Cerebellar cortex (tissue), 1 donor: Measurements from ENCODE around the gene SEMA3B.
"Not testable (repeated sequence)": the region's sequence is repeated elsewhere in the genome, so short reads cannot be mapped to it uniquely, and the experiment has no call there.

Experiments used
- DNase-seq: peaks from one replicate; pipeline ENCODE4 v3.0.0-alpha.2; 2015; ENCODE audit warnings: low spot score

Gene SEMA3B

DNA sequence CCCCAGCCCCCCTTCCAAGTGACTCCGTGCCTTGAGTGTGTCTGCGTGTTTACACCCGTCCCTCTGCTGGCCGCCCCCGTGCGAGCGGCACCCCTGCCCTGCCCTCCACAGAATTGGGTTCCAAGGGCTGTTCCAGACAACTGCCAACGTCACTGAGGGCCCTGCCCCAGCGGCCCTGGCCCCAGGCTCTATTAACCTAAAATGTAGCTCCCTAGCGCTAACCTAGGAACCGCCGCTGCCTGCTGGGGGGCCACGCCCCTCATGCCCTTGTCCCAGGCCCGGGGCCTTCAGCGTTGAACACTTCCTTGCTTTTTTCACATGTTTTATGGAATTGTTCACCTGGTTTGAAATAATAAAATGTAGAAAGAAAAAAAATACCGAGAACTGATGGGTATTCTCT, 10.0 kb upstream of the SEMA3B start:
- DNase-seq, result no peak

DNA sequence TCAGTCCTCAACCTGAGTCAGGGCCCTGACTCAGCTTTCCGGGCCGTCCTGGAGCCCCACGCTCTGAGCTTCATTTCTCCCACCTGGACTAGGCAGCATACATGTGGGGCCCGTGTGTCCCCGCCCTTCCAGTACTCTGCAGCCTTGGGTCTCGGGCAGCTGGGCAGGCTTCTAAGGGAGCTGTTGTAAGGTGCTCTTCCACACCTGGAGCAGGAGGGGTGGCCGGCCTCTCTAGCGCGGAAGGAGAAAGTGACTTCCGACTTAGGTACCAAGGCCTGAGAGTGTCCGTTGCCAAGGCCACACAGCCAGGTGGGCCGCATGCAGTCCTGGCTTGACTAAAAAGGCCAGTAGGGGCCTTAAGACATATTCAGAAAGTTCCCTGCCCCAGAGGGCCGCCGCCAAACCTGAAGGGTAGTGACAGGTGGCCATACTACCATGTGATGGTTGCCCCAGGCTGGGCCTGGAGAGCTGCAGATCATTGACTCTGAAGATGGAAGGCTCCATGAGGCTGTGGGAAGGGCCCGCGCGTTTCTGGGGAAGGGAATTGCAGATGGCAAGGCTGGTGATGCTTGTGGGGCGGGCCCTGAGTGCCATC, 9.4 kb upstream of the SEMA3B start:
- DNase-seq, result no peak

DNA sequence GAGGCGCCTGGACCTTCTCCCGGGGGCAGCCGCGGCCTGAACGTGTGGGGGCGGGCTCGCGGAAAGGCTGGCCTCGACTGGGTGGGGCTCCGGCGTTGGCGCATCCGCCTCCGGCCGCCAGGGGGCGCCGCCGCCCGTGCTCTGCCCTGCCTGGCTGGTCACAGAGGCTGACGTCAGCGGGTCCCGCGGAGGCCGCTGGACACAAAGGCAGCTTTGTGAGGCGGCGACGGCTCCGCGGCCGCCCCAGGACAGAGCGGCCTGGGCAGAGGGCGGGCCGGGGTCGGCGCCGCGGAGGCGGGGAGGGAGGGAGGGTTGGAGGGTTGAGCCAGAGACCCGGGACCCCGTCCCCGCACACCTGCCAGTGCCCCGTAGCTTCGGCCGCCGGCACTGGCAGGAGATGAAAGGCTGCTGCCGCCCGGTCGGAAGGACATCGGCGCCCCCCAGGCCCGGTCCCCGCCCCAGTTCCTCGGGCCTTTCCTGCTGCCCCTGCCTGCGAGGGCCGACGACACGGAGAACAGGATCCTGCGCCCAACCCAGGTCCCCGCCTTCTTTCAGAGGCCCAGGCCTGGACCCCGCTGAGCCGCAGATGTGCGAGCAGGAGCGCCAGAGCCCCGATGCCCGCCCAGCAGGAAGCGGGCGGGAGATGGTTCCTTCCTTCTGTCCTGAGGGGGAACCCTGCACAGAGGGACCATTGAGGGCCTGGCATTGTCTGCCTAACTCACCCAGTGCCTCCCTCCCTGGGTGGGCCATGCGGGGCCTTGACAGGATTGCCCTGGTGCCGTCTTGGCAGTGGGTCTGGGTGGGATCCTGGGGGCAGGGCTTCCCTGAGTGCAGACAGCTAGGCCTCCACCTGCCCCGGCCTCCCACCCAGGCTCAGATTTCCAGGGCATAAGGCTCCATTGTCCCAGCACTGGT, 8.7 kb upstream of the SEMA3B start:
- peak; percentile 88 for DNase-seq

DNA sequence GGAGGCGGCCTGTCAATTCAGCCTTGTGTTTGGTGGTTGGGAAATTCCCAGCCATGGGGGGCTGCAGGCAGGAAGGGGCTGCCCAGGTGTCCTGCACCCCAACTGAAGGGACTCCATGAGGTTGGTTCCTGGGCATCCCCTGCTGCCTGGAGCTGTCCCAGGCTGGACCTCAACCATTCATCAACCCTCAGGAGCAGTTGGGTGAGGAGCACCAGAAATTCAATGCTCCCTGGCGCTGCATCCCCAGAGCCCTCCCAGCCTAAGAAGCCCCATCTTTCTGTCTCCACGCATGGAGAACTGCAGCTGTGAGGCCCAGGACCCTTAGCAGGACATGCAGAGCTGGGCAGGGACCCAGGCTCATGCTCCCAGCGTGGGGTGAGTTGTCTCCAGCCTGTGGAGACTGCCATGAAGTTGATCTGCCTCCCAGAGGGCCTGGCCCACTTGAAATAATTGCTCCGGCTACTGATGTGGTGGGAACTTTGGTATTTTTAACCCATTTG, 8.0 kb upstream of the SEMA3B start:
- DNase-seq, result no peak

DNA sequence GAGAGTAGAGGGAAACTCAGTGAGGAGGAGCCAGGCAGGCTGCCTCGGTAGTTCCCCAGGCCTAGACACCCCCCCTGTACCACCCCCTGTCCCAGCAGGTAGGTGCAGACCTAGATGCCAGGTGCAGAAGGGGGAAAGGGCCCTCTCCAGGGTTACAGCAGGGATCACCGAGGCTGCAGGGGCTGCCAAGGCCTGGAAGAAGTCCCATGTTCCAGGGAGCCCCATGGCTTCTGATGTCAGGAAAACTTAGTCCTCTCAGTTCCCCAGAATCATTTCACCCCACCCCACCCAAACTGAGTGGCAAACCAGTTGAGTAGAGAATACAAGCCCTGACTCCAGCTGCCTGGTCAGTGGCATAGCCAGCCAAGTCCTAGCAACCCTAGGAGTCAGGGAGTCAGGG, 7.4 kb upstream of the SEMA3B start:
- DNase-seq, result no peak

DNA sequence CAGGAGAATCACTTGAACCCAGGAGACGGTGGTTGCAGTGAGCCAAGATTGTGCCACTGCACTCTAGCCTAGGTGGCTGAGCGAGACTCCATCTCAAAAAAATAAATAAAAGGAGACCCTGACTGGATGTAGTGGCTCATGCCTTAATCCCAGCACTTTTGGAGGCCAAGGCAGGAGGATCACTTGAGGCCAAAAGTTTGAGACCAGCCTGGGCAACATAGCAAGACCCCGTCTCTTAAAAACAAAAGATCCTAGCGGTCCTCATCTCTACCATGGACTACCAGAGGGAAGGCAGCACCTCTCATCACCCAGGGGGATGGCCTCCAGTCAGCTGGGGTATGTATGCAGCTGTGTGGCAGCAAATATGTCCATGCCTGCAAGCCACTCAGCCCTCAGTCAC, 6.7 kb upstream of the SEMA3B start:
- DNase-seq, result not testable (repeated sequence)

DNA sequence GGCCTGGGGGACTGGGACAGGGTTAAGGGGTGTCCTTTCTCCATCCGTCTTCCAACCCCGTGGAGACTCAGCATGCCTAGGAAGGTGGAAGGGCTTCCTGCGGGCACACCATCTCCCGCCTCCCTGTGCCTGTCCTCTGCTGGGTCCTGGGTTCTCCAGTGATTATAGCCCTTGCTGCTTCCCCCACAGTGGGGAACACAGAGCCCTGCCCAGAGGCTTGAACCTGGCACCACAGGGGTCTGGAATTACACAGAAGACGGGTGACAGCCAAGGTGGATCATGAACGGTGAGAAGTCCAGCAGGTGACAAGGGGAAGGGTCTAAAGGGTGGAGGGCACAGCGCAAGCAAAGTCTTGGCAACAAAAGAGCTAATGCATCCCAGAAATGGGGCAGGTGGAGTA, 6.2 kb upstream of the SEMA3B start:
- no peak for DNase-seq

DNA sequence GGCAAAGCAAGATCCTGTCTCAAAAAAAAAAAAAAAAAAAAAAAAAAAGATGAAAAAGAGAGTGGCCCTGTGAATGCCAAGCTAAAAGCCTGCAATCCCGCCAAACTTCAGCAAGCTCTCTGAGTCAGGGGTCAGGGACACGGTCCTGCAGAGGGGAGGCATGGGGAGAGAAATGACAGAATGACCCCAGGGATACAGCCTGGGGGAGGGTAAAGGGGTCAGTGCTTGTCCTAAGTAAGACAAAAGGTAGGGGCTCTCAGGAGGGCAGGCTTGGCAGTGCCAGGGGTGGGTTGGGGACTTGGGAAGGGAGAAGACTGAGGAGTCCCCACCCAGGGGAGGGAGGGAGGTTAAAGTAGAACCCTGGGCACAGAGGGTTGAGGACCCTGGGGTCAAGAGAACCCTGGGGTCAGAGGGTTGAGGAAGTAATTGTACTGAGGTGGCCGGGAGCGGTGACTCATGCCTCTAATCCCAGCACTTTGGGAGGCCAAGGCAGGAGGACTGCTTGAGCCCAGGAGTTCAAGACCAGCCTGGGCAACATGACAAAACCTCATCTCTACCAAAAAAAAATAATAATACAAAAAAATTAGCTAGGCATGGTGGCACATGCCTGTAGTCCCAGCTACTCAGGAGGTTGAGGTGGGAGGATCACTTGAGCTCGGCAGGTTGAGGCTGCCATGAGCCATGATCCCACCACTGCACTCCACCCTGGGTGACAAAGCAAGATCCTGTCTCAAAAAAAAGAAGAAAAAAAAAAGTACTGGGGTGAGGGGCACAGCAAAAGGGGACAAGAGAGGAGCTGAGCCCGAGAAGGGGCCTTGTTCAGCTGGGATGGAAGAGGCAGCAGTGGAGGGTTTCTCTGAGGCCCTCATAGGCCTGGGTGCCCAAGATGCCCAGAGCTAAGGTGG, 5.2 kb upstream of the SEMA3B start:
- no peak for DNase-seq

DNA sequence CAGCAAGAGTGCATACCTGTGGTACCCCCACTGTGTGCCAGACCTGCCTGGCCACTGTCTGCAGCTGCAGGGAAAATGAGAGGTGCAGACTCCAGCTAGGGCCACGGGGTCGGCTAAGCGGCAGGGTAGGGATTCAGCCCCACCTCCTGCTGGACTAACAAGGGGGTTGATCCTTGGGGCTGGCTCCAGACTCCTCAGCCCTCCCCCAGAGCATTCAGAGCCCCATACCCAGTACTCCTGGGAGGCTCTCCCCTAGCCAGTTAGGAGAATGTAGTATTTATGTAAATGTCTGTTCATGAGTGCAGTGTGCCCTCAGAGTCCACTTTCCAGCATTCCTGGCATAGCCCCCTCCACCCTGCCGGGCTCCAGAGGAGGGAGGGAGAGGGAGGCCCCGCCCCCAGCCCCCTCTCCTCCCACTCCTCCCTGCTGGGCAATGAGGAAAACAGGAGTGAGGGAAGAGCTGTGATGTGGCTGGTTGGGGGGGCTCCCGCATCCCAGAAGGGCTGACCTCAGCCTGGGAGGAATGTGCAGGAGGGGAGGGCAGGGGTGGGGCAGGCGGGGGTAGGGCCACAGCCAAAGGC, 4.5 kb upstream of the SEMA3B start:
- peak; percentile 93 for DNase-seq

DNA sequence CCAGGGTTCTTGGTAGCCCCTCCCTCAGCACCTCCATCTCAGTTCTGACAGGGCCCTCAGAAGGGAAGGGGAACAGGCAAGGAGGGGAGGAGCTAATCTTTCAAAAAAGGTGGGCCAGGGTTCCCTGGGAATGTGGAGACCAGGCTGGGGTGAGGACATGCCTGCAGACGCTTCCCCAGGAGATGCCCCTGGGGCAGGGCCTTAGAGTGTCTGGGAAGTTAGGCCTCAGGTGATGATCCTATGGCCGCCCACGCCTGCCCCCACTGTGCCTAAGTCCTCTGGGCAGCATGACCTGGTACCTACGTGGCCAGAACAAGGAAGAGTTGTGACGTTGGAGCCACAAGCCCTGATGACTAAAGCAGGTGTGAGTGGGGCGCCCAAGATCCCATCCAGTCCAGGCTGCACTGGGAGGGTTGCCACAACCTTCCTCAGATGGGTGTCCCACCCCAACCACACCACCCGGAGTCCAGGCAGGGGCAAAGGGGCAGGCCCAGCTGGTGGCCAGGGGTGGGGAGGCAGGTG, 3.9 kb upstream of the SEMA3B start:
- DNase-seq, result no peak

DNA sequence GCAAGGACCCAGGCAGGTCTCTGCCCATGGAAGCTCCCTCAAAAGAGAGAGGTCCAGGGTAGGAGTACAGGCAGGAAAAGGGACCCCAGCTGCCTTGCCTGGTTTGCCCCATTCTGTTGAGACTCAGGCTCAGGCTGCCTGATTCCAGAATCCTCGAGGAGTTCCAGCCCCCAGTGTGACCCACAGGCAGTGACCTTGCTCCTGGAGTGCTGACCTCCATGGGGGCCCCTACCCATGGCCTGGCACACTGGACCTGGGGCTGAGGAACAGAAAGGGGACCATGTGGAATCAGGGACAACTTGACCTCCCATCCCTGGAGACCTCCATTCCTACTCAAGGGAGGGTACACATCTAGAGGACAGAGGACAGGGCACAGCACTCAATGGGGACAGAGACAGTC, 3.4 kb upstream of the SEMA3B start:
- DNase-seq, result no peak

DNA sequence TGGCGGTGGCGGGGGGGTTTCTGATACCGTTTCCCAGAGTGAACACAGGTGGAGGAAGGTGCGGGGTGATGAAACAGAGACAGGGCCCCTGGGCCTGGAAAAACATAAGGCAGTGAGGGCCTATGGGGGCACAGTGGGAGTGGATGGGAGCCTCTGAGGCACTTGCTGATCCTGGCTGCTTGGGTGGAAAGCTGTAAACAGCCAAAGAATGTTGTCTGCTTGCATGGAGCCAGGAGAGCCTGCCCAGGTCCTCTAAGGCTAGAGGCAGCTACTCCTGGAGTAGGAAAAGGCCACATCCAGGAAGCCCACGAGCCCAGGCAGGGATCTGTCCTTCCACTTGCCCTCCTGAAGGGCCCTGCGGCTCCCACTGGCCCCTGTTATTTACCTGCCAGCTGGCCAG, 2.9 kb upstream of the SEMA3B start:
- DNase-seq, result no peak

DNA sequence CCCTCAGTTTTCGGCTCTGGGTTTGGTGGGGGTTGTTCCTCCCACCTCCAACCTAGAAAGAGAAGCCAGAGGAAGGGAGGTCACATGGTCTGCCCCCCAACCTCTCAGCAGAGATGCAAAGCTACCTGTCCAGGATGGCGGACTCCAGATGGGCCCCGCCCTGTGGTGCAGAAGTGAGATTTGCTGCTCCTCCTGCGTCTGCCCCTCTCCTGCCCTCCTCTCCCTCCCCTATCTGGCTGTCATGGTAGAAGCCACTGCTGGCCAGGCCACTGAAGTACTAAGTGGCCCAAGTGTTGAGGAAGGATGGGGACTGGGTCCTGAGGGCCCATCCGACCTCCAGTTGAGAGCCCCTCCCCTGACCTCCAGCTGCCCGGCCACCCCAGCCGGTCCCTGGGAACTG, 2.1 kb upstream of the SEMA3B start:
- DNase-seq, result no peak

DNA sequence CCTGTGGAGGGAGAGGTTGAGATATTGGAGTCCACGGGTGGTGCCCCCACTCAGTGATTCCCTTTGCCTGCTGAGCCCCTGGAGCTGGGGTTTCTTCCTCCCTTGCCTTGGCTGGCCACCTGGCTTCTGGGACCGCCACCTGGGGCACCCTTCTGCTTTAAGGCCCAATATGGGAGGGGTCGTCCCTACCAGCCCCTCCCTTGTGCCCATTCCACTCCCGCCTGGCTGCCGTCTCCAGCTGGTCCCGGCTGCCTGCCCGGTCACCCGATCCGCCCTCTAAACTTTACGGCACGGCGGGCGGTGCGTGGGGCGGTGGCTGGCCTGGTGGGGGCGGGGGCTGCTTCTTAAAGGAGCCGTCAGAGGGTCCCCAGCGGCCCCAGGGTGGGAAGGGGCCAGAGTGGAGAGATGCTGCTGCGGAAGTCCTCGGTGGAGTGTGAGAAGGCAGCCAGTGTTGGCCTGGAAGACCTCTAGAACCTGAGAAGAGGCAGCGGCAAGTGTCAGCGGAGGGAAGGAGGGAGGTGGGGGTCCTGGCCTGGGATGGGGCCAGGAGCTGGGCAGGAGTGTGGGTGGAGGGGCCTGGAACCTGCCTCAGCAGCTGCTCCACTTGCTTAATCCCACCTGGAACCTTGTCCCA, 1.6 kb upstream of the SEMA3B start:
- no peak for DNase-seq

DNA sequence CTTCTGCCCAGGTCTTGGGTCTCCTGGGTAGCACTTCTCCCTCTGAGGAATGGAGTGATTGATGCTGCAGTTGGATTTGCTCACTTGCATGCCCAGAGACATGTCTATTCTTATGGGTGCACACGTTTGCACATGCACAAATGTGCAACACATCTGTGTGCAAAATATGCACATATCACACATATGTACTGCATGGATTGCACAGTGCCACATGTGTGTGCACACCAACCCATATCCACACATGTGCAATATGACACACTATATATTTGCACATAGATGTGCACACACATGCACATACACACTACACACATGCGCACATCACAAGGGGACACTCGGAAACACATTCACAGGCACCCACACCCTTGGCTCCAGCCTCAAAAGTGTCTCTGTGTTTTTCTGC, 671 bp upstream of the SEMA3B start:
- no peak for DNase-seq

DNA sequence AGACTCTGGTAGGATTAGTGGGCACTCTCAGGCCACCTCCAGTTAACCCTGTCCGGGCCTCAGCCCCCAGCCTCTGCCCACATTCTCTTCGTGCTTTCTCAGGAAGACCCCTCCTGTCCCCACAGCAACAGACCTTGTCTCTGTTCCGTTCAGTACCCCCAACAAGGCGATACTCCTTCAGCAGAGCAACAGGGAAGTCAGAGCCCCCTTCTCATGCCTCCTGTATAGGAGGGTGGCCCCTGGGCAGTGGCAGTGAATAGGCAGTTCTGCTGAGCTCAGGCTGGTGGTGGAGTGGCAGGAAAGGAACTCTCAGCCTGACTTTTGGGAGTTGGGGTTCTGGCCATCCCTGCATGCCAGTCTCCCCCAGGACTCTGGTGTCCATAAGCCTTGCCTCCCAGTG, 513 bp downstream of the SEMA3B start:
- DNase-seq, result no peak

DNA sequence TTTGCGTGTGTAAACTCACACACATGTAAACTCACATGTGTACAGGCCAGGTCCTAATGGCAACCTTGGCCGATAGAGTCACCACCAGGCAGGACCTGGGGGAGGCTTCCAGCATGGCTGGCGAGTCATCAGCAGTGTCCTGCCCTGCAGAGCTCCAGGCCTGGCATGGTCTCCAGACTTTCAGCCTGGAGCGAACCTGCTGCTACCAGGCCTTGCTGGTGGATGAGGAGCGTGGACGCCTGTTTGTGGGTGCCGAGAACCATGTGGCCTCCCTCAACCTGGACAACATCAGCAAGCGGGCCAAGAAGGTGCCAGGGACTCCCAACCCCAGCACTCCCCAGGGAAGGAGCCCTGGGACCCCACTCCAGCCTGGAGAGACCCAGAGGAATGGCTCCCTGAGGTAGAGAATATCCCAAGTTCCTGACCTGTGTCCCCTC, 1.0 kb downstream of the SEMA3B start:
- no peak for DNase-seq

DNA sequence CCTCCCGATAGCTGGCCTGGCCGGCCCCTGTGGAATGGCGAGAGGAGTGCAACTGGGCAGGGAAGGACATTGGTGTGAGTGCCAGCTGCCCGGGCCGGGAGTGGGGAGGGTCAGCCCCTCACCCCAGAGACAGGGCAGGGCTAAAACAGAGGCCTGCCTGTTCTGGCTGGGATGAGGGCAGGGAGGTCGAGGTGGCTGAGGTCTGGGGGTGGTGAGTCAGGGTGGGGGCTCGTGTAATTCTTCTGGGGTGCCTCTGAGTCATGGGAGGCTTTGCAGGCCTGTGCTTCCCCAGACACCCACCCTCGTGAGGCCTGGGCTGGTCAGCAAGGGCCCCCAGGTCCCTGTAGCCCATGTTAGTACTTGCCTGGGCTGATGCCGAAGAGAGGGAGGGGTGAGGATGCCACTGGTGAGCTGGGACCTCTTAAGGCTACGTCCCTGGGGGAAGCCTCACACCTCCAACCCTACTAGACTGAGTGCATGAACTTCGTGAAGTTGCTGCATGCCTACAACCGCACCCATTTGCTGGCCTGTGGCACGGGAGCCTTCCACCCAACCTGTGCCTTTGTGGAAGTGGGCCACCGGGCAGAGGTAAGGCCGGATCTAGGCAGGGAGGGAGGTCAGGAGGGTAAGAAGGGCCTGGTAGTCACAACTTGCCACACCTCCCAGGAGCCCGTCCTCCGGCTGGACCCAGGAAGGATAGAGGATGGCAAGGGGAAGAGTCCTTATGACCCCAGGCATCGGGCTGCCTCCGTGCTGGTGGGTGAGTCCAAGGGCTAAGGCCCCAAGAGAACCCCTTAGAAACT, 1.7 kb downstream of the SEMA3B start:
- DNase-seq, result no peak

DNA sequence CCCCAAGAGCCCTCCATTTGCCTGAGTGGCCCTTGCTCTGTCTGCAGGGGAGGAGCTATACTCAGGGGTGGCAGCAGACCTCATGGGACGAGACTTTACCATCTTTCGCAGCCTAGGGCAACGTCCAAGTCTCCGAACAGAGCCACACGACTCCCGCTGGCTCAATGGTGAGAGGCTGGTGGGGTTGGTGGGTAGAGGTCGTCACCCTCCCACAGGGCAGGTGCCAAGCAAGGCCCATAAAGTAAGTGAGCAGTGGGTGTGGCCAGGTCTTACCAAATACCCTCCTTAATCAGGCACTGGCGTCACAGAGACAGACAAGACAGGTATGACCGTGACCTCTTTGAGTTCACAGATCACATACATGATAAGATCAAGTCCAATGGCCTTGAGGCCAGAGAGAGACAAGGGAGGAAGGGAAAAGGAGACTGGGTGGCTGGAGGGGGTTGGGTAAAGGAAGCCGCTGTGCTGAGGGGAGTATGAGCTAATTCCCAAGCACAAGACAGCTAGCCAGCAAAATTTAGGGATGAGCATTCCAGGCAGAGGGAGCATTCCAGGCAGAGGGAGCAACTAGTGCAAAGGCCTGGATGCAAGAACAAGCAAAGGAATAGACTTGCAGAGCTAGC, 2.5 kb downstream of the SEMA3B start:
- DNase-seq, result no peak

DNA sequence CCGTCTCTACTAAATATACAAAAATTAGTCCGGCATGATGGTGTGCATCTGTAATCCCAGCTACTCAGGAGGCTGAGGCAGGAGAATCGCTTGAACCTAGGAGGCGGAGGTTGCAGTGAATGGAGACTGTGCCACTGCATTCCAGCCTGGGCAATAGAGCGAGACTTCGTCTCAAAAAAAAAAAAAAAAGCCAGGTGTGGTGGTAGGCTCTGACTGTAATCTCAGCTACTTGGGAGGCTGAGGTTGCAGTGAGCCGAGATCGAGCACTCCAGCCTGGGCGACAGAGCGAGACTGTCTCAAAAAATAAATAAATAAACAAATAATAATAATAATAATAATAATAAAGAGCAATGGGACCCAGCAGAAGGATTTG, 3.6 kb downstream of the SEMA3B start:
- not testable (repeated sequence) for DNase-seq
